Tibial nerve (tissue), 4 donors: Measurements from ENCODE around the gene VIP. TPM values are rescaled to one million over a fixed set of nuclear protein-coding genes. Genes with fewer than 3 reads are reported as not detected.

Experiments used
- DNase-seq, 2 donors: peaks; one replicate each; pipeline ENCODE4 v3.0.0-alpha.2; 2019; ENCODE audit warnings: low spot score in 2 of 2
- H3K27ac ChIP-seq, 4 donors: fragments of 200-600 bp; sonication (generic) in 3 of 4; one replicate each; pipeline ENCODE4 v1.5.1; 2017 to 2019; ENCODE audit warnings: mild to moderate bottlenecking in 1 of 4
- H3K27me3 ChIP-seq, 2 donors: fragments of 200-600 bp; sonication (generic) in 1 of 2; one replicate each; pipeline versions ENCODE4 v1.5.1 to v1.6.0; 2017 to 2019
- H3K36me3 ChIP-seq, 3 donors: fragments of 200-600 bp; sonication (generic); one replicate each; pipeline ENCODE4 v1.5.1; 2018 to 2019
- H3K4me1 ChIP-seq, 4 donors: fragments of 200-600 bp; sonication (generic) in 3 of 4; one replicate each; pipeline ENCODE4 v1.5.1; 2017 to 2019
- H3K4me3 ChIP-seq, 4 donors: fragments of 200-600 bp; sonication (generic) in 3 of 4; one replicate each; pipeline ENCODE4 v1.5.1; 2017 to 2019; ENCODE audit warnings: mild to moderate bottlenecking in 1 of 4, moderate library complexity in 1 of 4
- H3K9me3 ChIP-seq, 4 donors: fragments of 200-600 bp; sonication (generic) in 3 of 4; one replicate each; pipeline ENCODE4 v1.5.1; 2017 to 2019
- EP300 ChIP-seq, 2 donors: sonication (generic); formaldehyde crosslinking; IDR thresholded peaks; one replicate each; pipeline ENCODE4 v1.6.1; 2017; ENCODE audit warnings: antibody characterized with exemption in 2 of 2, mild to moderate bottlenecking in 1 of 2
- POLR2A ChIP-seq, 2 donors: fragments of 450-650 bp; IDR thresholded peaks; one replicate each; pipeline ENCODE4 v1.6.1; 2017; ENCODE audit warnings: antibody characterized with exemption in 2 of 2, mild to moderate bottlenecking in 2 of 2, moderate library complexity in 2 of 2
- WGBS, 2 donors: methylation state at CpG; one replicate each; pipeline ENCODE4 v1.1.5; 2018; 5-methylcytosine and 5-hydroxymethylcytosine counted together
- total RNA-seq, 4 donors: library from RNA; depleted of rRNA; stranded (reverse); fragments of >200 nt; gene quantifications; one replicate each; pipeline ENCODE4 v1.1.0, GENCODE V29; 2016
- TF ChIP-seq, protein P1 (sequence below), 5 experiments: fragments of 200-600 bp in 3 of 5; fragments of 450-650 bp in 2 of 5; sonication (generic) in 3 of 5; IDR thresholded peaks; one replicate each; pipeline ENCODE4 v1.5.1; 2016 to 2019; ENCODE audit warnings: antibody characterized with exemption in 5 of 5, mild to moderate bottlenecking in 3 of 5, moderate library complexity in 2 of 5

VIP gene
- total RNA-seq, 4 donors from 2014 or later, result 0.39 to 3.5 (median 0.93) TPM

DNA sequence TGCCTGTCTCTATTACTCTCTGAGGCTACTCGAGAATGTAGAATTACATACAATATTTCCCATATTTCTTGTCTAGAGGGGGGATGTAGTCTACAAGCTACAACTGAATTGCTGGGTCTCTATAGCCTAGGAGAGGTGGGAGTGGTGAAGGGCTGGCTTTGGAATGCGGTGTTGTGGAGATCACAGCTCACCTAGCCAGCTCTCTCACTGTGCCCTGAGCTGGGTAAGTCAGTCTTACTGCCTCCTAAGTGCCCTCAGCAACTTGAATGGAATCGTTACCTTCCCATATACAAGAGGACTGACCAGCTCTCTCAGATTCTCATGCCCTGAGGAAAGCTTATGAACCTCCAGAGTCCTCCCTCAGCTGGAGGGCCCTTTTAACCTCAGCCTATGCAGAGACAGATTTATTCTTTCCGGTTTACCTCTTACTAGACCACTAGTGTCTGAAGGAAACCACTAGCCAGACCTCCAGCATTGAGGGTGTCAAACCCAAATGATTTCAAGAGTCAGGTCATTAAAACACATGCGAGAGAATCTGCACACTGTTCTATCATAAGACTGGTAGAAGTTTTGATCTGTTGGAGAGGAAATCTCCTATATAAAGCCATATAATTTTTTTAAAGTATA lies 20.6 kb downstream of the VIP start:
- 79 to 81% methylated on average over 5 of the region's 5 CpGs for WGBS, 2 donors
- H3K27ac ChIP-seq, result no peak overlapping the region
- H3K27me3 ChIP-seq, result no peaks in the 10 kb centered on the region
- no peaks in the 10 kb centered on the region for H3K36me3 ChIP-seq
- TF ChIP-seq POLR2A (IDR thresholded peaks at IDR 0.05), result no peak
- TF ChIP-seq, protein P1, sequence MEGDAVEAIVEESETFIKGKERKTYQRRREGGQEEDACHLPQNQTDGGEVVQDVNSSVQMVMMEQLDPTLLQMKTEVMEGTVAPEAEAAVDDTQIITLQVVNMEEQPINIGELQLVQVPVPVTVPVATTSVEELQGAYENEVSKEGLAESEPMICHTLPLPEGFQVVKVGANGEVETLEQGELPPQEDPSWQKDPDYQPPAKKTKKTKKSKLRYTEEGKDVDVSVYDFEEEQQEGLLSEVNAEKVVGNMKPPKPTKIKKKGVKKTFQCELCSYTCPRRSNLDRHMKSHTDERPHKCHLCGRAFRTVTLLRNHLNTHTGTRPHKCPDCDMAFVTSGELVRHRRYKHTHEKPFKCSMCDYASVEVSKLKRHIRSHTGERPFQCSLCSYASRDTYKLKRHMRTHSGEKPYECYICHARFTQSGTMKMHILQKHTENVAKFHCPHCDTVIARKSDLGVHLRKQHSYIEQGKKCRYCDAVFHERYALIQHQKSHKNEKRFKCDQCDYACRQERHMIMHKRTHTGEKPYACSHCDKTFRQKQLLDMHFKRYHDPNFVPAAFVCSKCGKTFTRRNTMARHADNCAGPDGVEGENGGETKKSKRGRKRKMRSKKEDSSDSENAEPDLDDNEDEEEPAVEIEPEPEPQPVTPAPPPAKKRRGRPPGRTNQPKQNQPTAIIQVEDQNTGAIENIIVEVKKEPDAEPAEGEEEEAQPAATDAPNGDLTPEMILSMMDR (IDR thresholded peaks at IDR 0.05), result no peak
- TF ChIP-seq EP300 (IDR thresholded peaks at IDR 0.05), result no peak
- no peaks in the 10 kb centered on the region for H3K4me1 ChIP-seq
- no peak overlapping the region for H3K4me3 ChIP-seq
- DNase-seq, result no peak
- no peaks in the 10 kb centered on the region for H3K9me3 ChIP-seq

DNA sequence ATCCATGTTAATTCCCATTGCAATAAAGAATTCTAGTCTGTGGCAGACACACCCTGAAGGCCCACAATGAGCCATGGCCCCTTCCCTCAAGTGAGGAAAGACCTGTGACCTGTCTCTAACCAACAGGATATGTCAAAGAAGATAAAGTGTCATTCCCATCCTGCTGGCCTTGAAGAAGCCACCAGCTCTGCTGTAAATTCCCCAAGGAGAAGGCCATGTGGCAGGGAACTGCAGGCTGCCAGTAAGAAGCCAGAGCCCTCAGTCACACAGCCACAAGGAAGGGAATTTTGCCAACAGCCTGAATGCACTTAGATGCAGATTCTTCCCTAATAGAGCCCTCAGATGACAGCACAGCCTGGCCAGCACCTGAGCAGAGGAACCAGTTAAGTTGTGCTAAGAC lies 24.8 kb downstream of the VIP start:
- no peak overlapping the region for H3K27ac ChIP-seq
- H3K4me1 ChIP-seq, result no peaks in the 10 kb centered on the region
- TF ChIP-seq, protein P1 (IDR thresholded peaks at IDR 0.05), result no peak
- TF ChIP-seq POLR2A (IDR thresholded peaks at IDR 0.05) (no peak), EP300 (IDR thresholded peaks at IDR 0.05) (no peak)
- H3K9me3 ChIP-seq, result no peaks in the 10 kb centered on the region
- H3K4me3 ChIP-seq, result no peak overlapping the region
- no peaks in the 10 kb centered on the region for H3K36me3 ChIP-seq
- DNase-seq, result no peak
- H3K27me3 ChIP-seq, result no peaks in the 10 kb centered on the region

DNA sequence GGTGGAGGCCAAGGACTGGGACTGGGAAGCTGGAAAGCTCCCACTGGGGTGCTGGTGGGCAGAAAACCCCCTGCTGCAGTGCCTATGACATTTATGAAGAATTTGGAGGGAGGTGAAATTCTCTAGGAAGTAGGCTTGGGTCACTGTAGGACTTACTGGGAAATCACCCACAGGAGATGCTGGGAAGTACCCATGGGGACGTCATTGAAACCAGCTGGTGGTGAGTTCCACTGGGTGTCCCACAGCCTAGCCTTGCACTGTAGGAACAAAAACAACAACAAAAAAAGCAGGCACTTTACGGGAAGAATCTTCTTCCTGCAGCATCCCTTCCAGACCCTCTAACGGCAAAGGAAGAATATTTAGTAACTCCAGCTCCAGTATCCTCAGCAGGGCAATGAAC lies 26.2 kb downstream of the VIP start:
- Histone ChIP-seq H3K4me3 (no peak overlapping the region), H3K4me1 (no peaks in the 10 kb centered on the region), H3K27ac (no peak overlapping the region), H3K36me3 (no peaks in the 10 kb centered on the region), H3K27me3 (no peaks in the 10 kb centered on the region), H3K9me3 (no peaks in the 10 kb centered on the region)
- 78 to 89% methylated on average over 3 of the region's 3 CpGs for WGBS, 2 donors
- no peak for DNase-seq
- TF ChIP-seq POLR2A (IDR thresholded peaks at IDR 0.05), result no peak
- no peak for TF ChIP-seq EP300 (IDR thresholded peaks at IDR 0.05)
- TF ChIP-seq, protein P1 (IDR thresholded peaks at IDR 0.05), result no peak

DNA sequence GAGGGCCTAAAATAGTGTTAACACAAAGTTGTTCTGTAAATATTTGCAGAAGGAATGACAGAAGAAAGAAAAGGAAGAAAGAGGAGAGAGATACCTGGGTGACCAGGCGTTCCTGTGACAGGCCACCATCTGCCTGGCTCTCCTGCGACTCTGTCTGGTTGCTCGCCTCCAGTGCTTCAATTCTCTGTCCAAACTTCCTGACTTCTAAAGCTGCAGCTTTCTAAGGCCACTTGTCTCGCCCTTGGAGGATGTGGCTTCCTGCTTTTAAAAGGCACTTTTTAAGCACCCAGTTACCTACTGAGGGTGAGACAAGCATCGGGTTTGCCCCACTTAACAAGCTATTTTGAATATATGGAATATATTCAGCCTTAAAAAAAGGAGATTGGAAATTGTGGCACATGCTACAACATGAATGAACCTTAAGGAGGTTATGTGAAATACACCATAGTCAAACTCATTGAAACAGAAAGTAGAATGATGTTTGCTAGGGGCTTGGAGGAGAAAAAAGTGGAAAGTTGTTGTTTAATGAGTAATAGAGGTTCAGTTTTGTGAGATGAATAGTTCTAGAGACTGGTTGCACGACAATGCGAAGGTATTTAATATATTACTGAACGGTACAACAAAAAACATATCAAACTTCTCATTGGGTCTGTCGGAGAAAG lies 32.8 kb downstream of the VIP start:
- H3K4me3 ChIP-seq, result no peak overlapping the region
- H3K9me3 ChIP-seq, result no peaks in the 10 kb centered on the region
- H3K27ac ChIP-seq, result no peak overlapping the region
- no peaks in the 10 kb centered on the region for H3K27me3 ChIP-seq
- no peak for TF ChIP-seq EP300 (IDR thresholded peaks at IDR 0.05)
- TF ChIP-seq, protein P1 (IDR thresholded peaks at IDR 0.05), result no peak
- no peak for TF ChIP-seq POLR2A (IDR thresholded peaks at IDR 0.05)
- H3K4me1 ChIP-seq, result peaks cover 0 to 7% (median 0%) of the 10 kb centered on the region in 4 donors
- no peak for DNase-seq
- H3K36me3 ChIP-seq, result no peaks in the 10 kb centered on the region
- 77 to 82% methylated on average over 9 of the region's 9 CpGs for WGBS, 2 donors

DNA sequence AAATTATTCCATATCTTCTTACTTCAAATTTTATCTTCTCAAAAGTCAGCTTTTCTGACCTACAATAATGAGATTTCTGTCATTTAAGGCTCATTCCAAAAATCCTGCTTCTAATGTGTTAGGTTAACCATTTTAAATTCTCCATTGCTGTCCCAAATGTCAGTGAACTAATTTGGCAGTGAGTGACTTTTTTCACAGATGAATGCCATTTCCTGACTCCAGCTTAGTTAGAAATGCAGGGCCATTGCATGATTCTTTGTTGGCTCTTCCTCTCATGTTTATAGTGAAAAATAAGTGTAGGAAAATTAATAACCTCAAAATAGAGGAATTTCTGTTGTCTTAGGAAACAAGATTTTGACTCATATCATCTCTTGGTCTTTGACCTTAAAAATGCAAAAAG lies 44.1 kb downstream of the VIP start:
- no peak for DNase-seq
- H3K4me1 ChIP-seq, result no peaks in the 10 kb centered on the region
- no peaks in the 10 kb centered on the region for H3K36me3 ChIP-seq
- H3K27me3 ChIP-seq, result no peaks in the 10 kb centered on the region
- no peaks in the 10 kb centered on the region for H3K9me3 ChIP-seq
- H3K4me3 ChIP-seq, result no peak overlapping the region
- TF ChIP-seq, protein P1 (IDR thresholded peaks at IDR 0.05), result no peak
- TF ChIP-seq EP300 (IDR thresholded peaks at IDR 0.05) (no peak), POLR2A (IDR thresholded peaks at IDR 0.05) (no peak)
- no peak overlapping the region for H3K27ac ChIP-seq
